ENCODE results near the gene DNAJB2. TPM values are rescaled to one million over a fixed set of nuclear protein-coding genes. Genes with fewer than 3 reads are reported as not detected.

The DNAJB2 gene
- total and polyA plus RNA-seq, 2 of the 8 experiments (the other 6 are each of a cell fraction or from before 2014, with no cell fraction given) = 21.0 to 26.3 TPM

DNA sequence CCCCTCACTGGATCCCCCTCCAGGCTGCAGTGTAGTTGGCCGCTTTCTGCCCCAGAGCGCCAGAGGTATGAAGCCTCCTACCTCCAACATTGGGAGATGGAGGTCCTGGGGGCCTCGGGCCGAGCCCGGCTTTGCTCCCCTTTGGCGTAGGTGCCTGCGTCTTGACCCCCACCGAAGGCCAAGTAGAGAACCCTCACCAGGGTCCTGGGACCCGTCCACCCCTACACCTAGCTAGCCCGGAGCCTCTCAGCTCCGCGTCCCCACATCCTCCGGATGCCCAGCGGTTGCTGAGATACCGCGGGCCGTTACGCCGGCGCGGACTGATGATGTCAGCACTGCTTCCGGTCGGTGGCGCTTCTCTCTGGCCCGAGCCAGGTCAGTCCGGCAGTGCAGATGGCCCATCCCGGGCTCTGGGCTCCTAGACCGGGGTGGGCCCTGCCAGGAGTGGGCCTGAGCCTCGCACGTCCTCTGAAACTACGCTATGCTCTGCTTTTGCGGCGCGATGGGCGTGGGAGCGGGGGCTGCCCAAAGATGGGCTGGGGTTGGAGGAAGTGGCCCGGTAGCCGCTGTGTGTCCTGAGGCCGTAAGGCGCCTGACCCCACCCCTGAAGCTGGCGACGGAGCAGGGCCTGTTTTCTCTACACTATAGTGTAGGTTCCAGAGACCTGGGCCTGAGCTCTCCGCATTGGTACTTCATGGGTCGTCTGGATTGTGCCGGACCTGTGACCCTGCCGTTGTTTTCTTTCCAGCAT, 33.8 kb upstream of the DNAJB2 start, which contains the start of the genes GLB1L and STK16:
Gene GLB1L (minus strand): TSS at position 297 of the 751 bp plus-strand sequence. CDS start 1,871 bp downstream, outside the sequence.
Gene STK16 (plus strand): TSS at position 332 of the 751 bp plus-strand sequence. CDS start 521 bp downstream, outside the sequence.
- no peak within 1 kb of the TSS for H3K23ac ChIP-seq (ENCODE audit: insufficient read length)
- H3K56ac ChIP-seq (replicated peaks; ENCODE audit: insufficient read length, low read depth, low read length) = peak within 1 kb of the TSS; percentile 79
- peaks cover 8% of the 10 kb centered on the region for H3K23me2 ChIP-seq (ENCODE audit: low read depth, low read length)
- peak within 1 kb of the TSS; percentile 96 for H2BK5ac ChIP-seq (ENCODE audit: low read depth, low read length)
- no peaks in the 10 kb centered on the region for H4K20me1 ChIP-seq (replicated peaks in 1 of 2; ENCODE audit: control insufficient read depth in 1 of 2, insufficient read depth in 2 of 2, low read length in 2 of 2)
- FAIRE-seq (no peak), DNase-seq (ENCODE audit: low read depth in 1 of 2, low spot score in 2 of 2) (peak in 1 of 2 experiments; percentile 98)
- peak within 1 kb of the TSS; percentile 97 for H4K5ac ChIP-seq (ENCODE audit: insufficient read length, low read depth, low read length)
- H4K8ac ChIP-seq (ENCODE audit: extremely low read depth, insufficient read depth, low read length) = peak within 1 kb of the TSS; percentile 100
- peaks cover 0 to 5% (median 3%) of the 10 kb centered on the region in 4 experiments; a peak in 3 of 7 replicates for H3K4me1 ChIP-seq (replicated peaks in 1 of 4; ENCODE audit: control insufficient read depth in 3 of 4, insufficient read depth in 4 of 4, low read length in 3 of 4)
- peak within 1 kb of the TSS; percentile 85 for H3K4ac ChIP-seq (replicated peaks; ENCODE audit: insufficient read length, low read depth, low read length)
- peak within 1 kb of the TSS; percentile 91 to 99 (median 94) for H3K9ac ChIP-seq (replicated peaks in 1 of 4; ENCODE audit: extremely low read depth in 1 of 4, low read depth in 3 of 4, low read length in 3 of 4)
- H3K9me3 ChIP-seq (ENCODE audit: insufficient read depth in 2 of 2, low read depth in 1 of 2, low read length in 1 of 2) = no peaks in the 10 kb centered on the region
- H2AFZ ChIP-seq (ENCODE audit: low read length) = peak within 1 kb of the TSS; percentile 47; the same call in 1 of the 2 replicates
- H3K14ac ChIP-seq (ENCODE audit: insufficient read length) = no peak within 1 kb of the TSS
- no peak within 1 kb of the TSS for H2BK15ac ChIP-seq (ENCODE audit: low read length)
- H2BK120ac ChIP-seq (replicated peaks; ENCODE audit: low read depth, low read length) = no peak within 1 kb of the TSS
- H3K79me2 ChIP-seq (ENCODE audit: control insufficient read depth in 1 of 2, insufficient read depth in 2 of 2, low read length in 2 of 2) = peaks cover 0 to 5% of the 10 kb centered on the region in 2 experiments; a peak in 1 of 4 replicates
- H2BK20ac ChIP-seq (ENCODE audit: low read length) = no peak within 1 kb of the TSS
- H3K4me3 ChIP-seq (ENCODE audit: extremely low read depth in 1 of 4, insufficient read depth in 2 of 4, low read depth in 3 of 4, low read length in 4 of 4) = peak within 1 kb of the TSS; percentile 74 to 81 (median 80)
- WGBS, 2 experiments (ENCODE audit: extremely low coverage in 1 of 2, insufficient coverage in 1 of 2, insufficient read length in 1 of 2, insufficient replicate concordance in 2 of 2, low coverage in 1 of 2, low lambda C conversion rate in 2 of 2, missing lambda C conversion rate in 1 of 2) = 6% methylated on average over 38 of the region's 46 CpGs; no CpG with 5 or more reads in 1 of the 2 experiments
- H4K91ac ChIP-seq (replicated peaks; ENCODE audit: insufficient read length, low read length) = peak within 1 kb of the TSS; percentile 83
- H3K36me3 ChIP-seq (ENCODE audit: control insufficient read depth in 2 of 4, insufficient read depth in 4 of 4, low read length in 3 of 4) = peaks cover 0 to 7% (median 3%) of the 10 kb centered on the region in 4 experiments; a peak in 5 of 8 replicates
- H2BK12ac ChIP-seq (ENCODE audit: low read depth, low read length) = peak within 1 kb of the TSS; percentile 90; the same call in 1 of the 2 replicates
- ChIA-PET CTCF (ENCODE audit: partially characterized antibody) (interaction anchor here (0.6 to 3.0 kb wide), 19 partner anchors 9 to 296 kb away, joined by 3 to 24 read pairs (median 4); partner anchors contain the start of genes ANKZF1, ATG9A, DNAJB2 and NHEJ1), POLR2A (ENCODE audit: partially characterized antibody) (interaction anchor here (1.0 to 14.9 kb wide), 25 partner anchors 9 to 143 kb away, joined by 3 to 190 read pairs (median 4); partner anchors contain the start of genes ABCB6, ANKZF1, ATG9A and CNPPD1)
- H3K27me3 ChIP-seq (replicated peaks in 1 of 4; ENCODE audit: control insufficient read depth in 3 of 4, extremely low read depth in 1 of 4, insufficient read depth in 3 of 4, low read length in 3 of 4) = no peaks in the 10 kb centered on the region
- 0 out of 2 replicates have a peak, but pooled peaks cover 5% of the 10 kb centered on the region for H3K79me1 ChIP-seq (ENCODE audit: low read depth, low read length)
- H3K18ac ChIP-seq (ENCODE audit: extremely low read depth, low read length) = peak within 1 kb of the TSS; percentile 93
- peak within 1 kb of the TSS; percentile 70; the same call in 1 of the 2 replicates for H2AK5ac ChIP-seq (ENCODE audit: low read depth, low read length)
- peak within 1 kb of the TSS; percentile 91 for H3K27ac ChIP-seq (ENCODE audit: low read depth, low read length)
- H3K4me2 ChIP-seq (ENCODE audit: insufficient read depth in 1 of 2, low read depth in 2 of 2, low read length in 2 of 2) = peak within 1 kb of the TSS; percentile 91 to 98
- TF ChIP-seq KDM4A (IDR thresholded peaks at IDR 0.05; ENCODE audit: low read depth, low read length, severe bottlenecking) = peak; percentile 88
- no peak for TF ChIP-seq NRF1 (IDR thresholded peaks at IDR 0.05; ENCODE audit: low read depth, low read length)
- peak; percentile 96 for TF ChIP-seq PHF8 (conservative IDR thresholded peaks at IDR 0.05; ENCODE audit: low read depth, low read length)
- peak; percentile 66; the same call in 1 of the 2 replicates for TF ChIP-seq POLR2AphosphoS5 (IDR thresholded peaks at IDR 0.05; ENCODE audit: low read depth, low read length)
- TF ChIP-seq KDM1A (IDR thresholded peaks at IDR 0.05; ENCODE audit: borderline replicate concordance, low read length) = peak; percentile 48; the same call in 1 of the 2 replicates
- TF ChIP-seq SP2 (IDR thresholded peaks at IDR 0.05; ENCODE audit: low read length) = no peak
- TF ChIP-seq RFX5 (IDR thresholded peaks at IDR 0.05; ENCODE audit: borderline replicate concordance, low read depth, low read length) = no peak
- peak; percentile 97 for TF ChIP-seq CREB1 (IDR thresholded peaks at IDR 0.05)
- TF ChIP-seq HDAC2 (IDR thresholded peaks at IDR 0.05; ENCODE audit: borderline replicate concordance in 1 of 2, low read depth in 2 of 2, low read length in 2 of 2) = 0 out of 4 replicates have a peak, but pooled peaks of 1 of the 2 experiments have one; percentile 71
- TF ChIP-seq SRF (IDR thresholded peaks at IDR 0.05; ENCODE audit: low read depth, low read length) = peak; percentile 58; the same call in 1 of the 2 replicates
- TF ChIP-seq CHD2 (IDR thresholded peaks at IDR 0.05; ENCODE audit: low read length) = 0 out of 2 replicates have a peak, but pooled peaks have one; percentile 15

Measured in H1 (cell line).